SK-N-MC (cell line): Measurements from ENCODE around the gene JAKMIP1.

ENCODE experiments used
- EZH2 ChIP-seq: fragments of 200-600 bp; sonication (generic); IDR thresholded peaks from one replicate; pipeline ENCODE4 v1.6.1; 2017; ENCODE audit warnings: antibody characterized with exemption
- POLR2AphosphoS5 ChIP-seq: IDR thresholded peaks from 2 replicates; pipeline ENCODE4 v1.6.1; 2012; ENCODE audit warnings: mild to moderate bottlenecking, low read depth, low read length, borderline replicate concordance

DNA sequence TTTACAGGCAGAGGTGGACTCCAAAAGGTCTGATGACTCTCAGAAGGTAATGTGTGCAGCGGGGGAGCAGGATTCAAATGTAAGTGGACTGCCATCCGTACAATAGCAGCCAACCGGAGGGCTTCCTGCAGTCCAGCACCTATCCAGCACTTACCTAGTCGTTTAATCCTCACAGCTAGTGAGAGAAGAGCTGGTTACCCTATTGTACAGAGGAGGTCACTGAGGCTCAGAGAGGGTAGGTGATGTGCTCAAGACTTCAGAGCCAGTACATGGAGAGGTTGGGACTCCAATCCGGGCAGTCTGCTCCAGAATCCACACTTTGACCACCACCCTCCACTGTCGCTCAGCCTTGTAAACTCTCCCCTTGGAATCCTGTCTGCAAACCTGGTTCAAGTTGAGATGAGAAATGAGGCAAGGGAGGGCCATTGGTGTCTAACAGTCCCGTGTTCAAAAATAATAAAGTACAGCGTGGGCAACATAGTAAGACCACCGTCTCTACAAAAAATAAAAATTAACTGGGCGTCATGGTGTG is 22.5 kb upstream of the JAKMIP1 start:
- TF ChIP-seq POLR2AphosphoS5 (no peak), EZH2 (no peak)
